H9 (cell line): ENCODE measurements around the gene MEG3. TPM values are rescaled to one million over a fixed set of nuclear protein-coding genes. Genes with fewer than 3 reads are reported as not detected.

ENCODE experiments used
- DNase-seq: peaks from one replicate; pipeline ENCODE4 v3.0.0-alpha.2; 2017
- H2AFZ ChIP-seq: one replicate; pipeline ENCODE4 v1.6.1; 2013; ENCODE audit warnings: mild to moderate bottlenecking, low read length, control low read depth, moderate library complexity
- H2AK5ac ChIP-seq: 2 replicates; pipeline ENCODE4 v1.6.1; 2013; ENCODE audit warnings: low read length, control low read depth, mixed read lengths; ENCODE audit not compliant: insufficient read length
- H2BK120ac ChIP-seq: one replicate; pipeline ENCODE4 v1.6.1; 2013; ENCODE audit warnings: low read depth, mild to moderate bottlenecking, low read length, control low read depth, inconsistent platforms; ENCODE audit not compliant: poor library complexity, severe bottlenecking
- H2BK12ac ChIP-seq: 2 replicates; pipeline ENCODE4 v1.6.1; 2013; ENCODE audit warnings: low read length, control low read depth, mixed read lengths, low read depth; ENCODE audit not compliant: insufficient read length
- H2BK15ac ChIP-seq: 2 replicates; pipeline ENCODE4 v1.6.1; 2013; ENCODE audit warnings: low read depth, low read length, control low read depth
- H2BK20ac ChIP-seq: one replicate; pipeline ENCODE4 v1.6.1; 2013; ENCODE audit warnings: low read depth, mild to moderate bottlenecking, low read length, control low read depth, inconsistent platforms; ENCODE audit not compliant: poor library complexity, severe bottlenecking
- H2BK5ac ChIP-seq: 2 replicates; pipeline ENCODE4 v1.6.1; 2013; ENCODE audit warnings: low read length, control low read depth, mixed read lengths; ENCODE audit not compliant: insufficient read length
- H3K14ac ChIP-seq: 2 replicates; pipeline ENCODE4 v1.6.1; 2013; ENCODE audit warnings: low read length, control low read depth; ENCODE audit not compliant: insufficient read depth
- H3K18ac ChIP-seq: 2 replicates; pipeline ENCODE4 v1.6.1; 2013; ENCODE audit warnings: low read depth, mild to moderate bottlenecking, mixed read lengths, low read length, control low read depth; ENCODE audit not compliant: insufficient read length
- H3K23ac ChIP-seq: 2 replicates; pipeline ENCODE4 v1.6.1; 2013; ENCODE audit warnings: low read length, control low read depth, mixed read lengths, low read depth; ENCODE audit not compliant: insufficient read length
- H3K23me2 ChIP-seq: 2 replicates; pipeline ENCODE4 v1.6.1; 2013; ENCODE audit warnings: low read depth, mild to moderate bottlenecking, mixed read lengths, low read length, control low read depth; ENCODE audit not compliant: insufficient read length, poor library complexity, severe bottlenecking
- H3K27ac ChIP-seq: 2 replicates; pipeline ENCODE4 v1.5.1; 2013; ENCODE audit warnings: low read length, control low read depth, mixed read lengths, low read depth; ENCODE audit not compliant: insufficient read length
- H3K27me3 ChIP-seq: 2 replicates; pipeline ENCODE4 v1.6.1; 2013; ENCODE audit warnings: low read length, control low read depth, inconsistent platforms; ENCODE audit not compliant: insufficient read depth
- H3K4ac ChIP-seq: 2 replicates; pipeline ENCODE4 v1.6.1; 2013; ENCODE audit warnings: low read depth, mild to moderate bottlenecking, control low read depth, inconsistent platforms, low read length, moderate library complexity
- H3K4me1 ChIP-seq: 2 replicates; pipeline ENCODE4 v1.6.1; 2013; ENCODE audit warnings: low read length, control low read depth, inconsistent platforms; ENCODE audit not compliant: insufficient read depth
- H3K4me2 ChIP-seq: 2 replicates; pipeline ENCODE4 v1.6.1; 2013; ENCODE audit warnings: low read length, control low read depth, mixed read lengths; ENCODE audit not compliant: insufficient read length, insufficient read depth
- H3K56ac ChIP-seq: 2 replicates; pipeline ENCODE4 v1.6.1; 2013; ENCODE audit warnings: low read depth, mild to moderate bottlenecking, mixed read lengths, low read length, control low read depth; ENCODE audit not compliant: insufficient read length
- H3K79me1 ChIP-seq: 2 replicates; pipeline ENCODE4 v1.6.1; 2013; ENCODE audit warnings: low read depth, mild to moderate bottlenecking, moderate library complexity, low read length, control low read depth, inconsistent platforms; ENCODE audit not compliant: insufficient read depth, poor library complexity, severe bottlenecking
- H3K79me2 ChIP-seq: 2 replicates; pipeline ENCODE4 v1.6.1; 2013; ENCODE audit warnings: low read length, control low read depth, inconsistent platforms; ENCODE audit not compliant: insufficient read depth
- H3K9ac ChIP-seq: 2 replicates; pipeline ENCODE4 v1.6.1; 2013; ENCODE audit warnings: low read length, control low read depth, mixed read lengths; ENCODE audit not compliant: insufficient read length; ENCODE audit errors: extremely low read depth
- H3K9me3 ChIP-seq: one replicate; pipeline ENCODE4 v1.6.1; 2013; ENCODE audit warnings: low read depth, low read length, inconsistent platforms; ENCODE audit not compliant: control insufficient read depth
- H3T11ph ChIP-seq: one replicate; pipeline ENCODE4 v1.6.1; 2013; ENCODE audit warnings: mild to moderate bottlenecking, low read length, control low read depth, inconsistent platforms
- H4K20me1 ChIP-seq: one replicate; pipeline ENCODE4 v1.6.1; 2013; ENCODE audit not compliant: control insufficient read depth, insufficient read length, insufficient read depth
- H4K5ac ChIP-seq: 2 replicates; pipeline ENCODE4 v1.6.1; 2013; ENCODE audit warnings: low read depth, mild to moderate bottlenecking, mixed read lengths, low read length, control low read depth; ENCODE audit not compliant: insufficient read length
- H4K8ac ChIP-seq: replicated peaks from 2 replicates; pipeline ENCODE4 v1.6.1; 2013; ENCODE audit warnings: low read length, control low read depth, mixed read lengths, low read depth; ENCODE audit not compliant: insufficient read length
- H4K91ac ChIP-seq: 2 replicates; pipeline ENCODE4 v1.6.1; 2013; ENCODE audit warnings: low read depth, mild to moderate bottlenecking, moderate library complexity, mixed read lengths, low read length, control low read depth; ENCODE audit not compliant: insufficient read length
- H3K27ac Mint-ChIP-seq, 3 experiments: 2 replicates in 2 of 3; 3 replicates in 1 of 3; pipeline ENCODE4 v1.8.0; 2020 to 2021; ENCODE audit warnings: mixed read lengths in 3 of 3, mild to moderate bottlenecking in 1 of 3, moderate library complexity in 1 of 3
- H3K27me3 Mint-ChIP-seq: 2 replicates; pipeline ENCODE4 v1.8.0; 2021; ENCODE audit warnings: low read depth, mild to moderate bottlenecking, moderate library complexity, mixed read lengths
- H3K36me3 Mint-ChIP-seq, 3 experiments: 2 replicates in 2 of 3; 3 replicates in 1 of 3; pipeline ENCODE4 v1.8.0; 2020 to 2021; ENCODE audit warnings: low read depth in 3 of 3, mixed read lengths in 3 of 3; ENCODE audit not compliant: insufficient read depth in 1 of 3
- H3K4me1 Mint-ChIP-seq, 2 experiments: 2 replicates each; pipeline ENCODE4 v1.8.0; 2020; ENCODE audit warnings: mixed read lengths in 2 of 2
- H3K4me3 Mint-ChIP-seq, 2 experiments: 2 replicates in 1 of 2; 3 replicates in 1 of 2; pipeline ENCODE4 v1.8.0; 2020 to 2021; ENCODE audit warnings: mild to moderate bottlenecking in 2 of 2, mixed read lengths in 2 of 2, moderate library complexity in 1 of 2
- H3K9me3 Mint-ChIP-seq, 2 experiments: 2 replicates in 1 of 2; 3 replicates in 1 of 2; pipeline ENCODE4 v1.8.0; 2020; ENCODE audit warnings: mild to moderate bottlenecking in 2 of 2, mixed read lengths in 2 of 2, moderate library complexity in 1 of 2
- WGBS: extraction: QIAGEN DNeasy Blood & Tissue Kit; methylation state at CpG from one replicate; pipeline ENCODE4 v1.1.7; 2013; ENCODE audit warnings: missing lambda C conversion rate, low lambda C conversion rate, mixed read lengths; ENCODE audit not compliant: insufficient read length; ENCODE audit errors: extremely low coverage; 5-methylcytosine and 5-hydroxymethylcytosine counted together
- microRNA-seq: library from miRNA; unstranded; fragments of <30 nt; microRNA quantifications from one replicate; pipeline ENCODE4, GENCODE V29; 2020; ENCODE audit warnings: borderline microRNAs expressed
- total RNA-seq: library from RNA; stranded (reverse); gene quantifications from 2 replicates; pipeline ENCODE4 v1.2.1, GENCODE V29; 2021
- TF ChIP-seq, protein P1 (sequence below): fragments of 200-600 bp; sonication (generic); conservative IDR thresholded peaks from 3 replicates; pipeline ENCODE4 v1.8.0; 2021; ENCODE audit warnings: antibody characterized with exemption, mild to moderate bottlenecking

MEG3 gene
- total RNA-seq, 1 experiment from 2014 or later, result 0.52 TPM

DNA sequence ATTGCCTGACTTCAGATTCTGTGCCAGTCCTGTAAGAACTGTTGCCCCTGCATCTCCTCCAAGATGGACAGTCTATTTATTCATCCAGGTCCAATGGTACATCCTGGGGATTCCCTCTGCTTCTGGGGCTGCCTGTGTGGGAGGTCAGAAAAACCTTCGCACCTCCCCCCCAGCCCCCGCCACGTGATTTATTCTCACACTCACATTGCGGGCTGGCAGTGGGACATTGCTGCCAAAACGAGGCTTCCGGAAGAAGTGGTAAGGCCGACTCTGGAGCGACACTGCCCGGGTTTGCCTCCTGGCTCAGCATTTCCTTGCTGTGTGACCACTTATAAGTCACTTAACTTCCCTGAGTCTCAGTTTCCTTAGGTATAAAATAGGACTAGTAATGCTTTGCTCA, 83.5 kb downstream of the MEG3 start:
- H3K27me3 Mint-ChIP-seq, result peaks cover 39% of the 10 kb centered on the region
- H3K4me1 ChIP-seq, result no peaks in the 10 kb centered on the region
- no peak overlapping the region for H4K91ac ChIP-seq
- no peak overlapping the region for H2BK12ac ChIP-seq
- no peak overlapping the region for H2AFZ ChIP-seq
- TF ChIP-seq, protein P1, sequence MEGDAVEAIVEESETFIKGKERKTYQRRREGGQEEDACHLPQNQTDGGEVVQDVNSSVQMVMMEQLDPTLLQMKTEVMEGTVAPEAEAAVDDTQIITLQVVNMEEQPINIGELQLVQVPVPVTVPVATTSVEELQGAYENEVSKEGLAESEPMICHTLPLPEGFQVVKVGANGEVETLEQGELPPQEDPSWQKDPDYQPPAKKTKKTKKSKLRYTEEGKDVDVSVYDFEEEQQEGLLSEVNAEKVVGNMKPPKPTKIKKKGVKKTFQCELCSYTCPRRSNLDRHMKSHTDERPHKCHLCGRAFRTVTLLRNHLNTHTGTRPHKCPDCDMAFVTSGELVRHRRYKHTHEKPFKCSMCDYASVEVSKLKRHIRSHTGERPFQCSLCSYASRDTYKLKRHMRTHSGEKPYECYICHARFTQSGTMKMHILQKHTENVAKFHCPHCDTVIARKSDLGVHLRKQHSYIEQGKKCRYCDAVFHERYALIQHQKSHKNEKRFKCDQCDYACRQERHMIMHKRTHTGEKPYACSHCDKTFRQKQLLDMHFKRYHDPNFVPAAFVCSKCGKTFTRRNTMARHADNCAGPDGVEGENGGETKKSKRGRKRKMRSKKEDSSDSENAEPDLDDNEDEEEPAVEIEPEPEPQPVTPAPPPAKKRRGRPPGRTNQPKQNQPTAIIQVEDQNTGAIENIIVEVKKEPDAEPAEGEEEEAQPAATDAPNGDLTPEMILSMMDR, result no peak
- no peak for DNase-seq
- H3K56ac ChIP-seq, result no peak overlapping the region
- H3K4me2 ChIP-seq, result no peak overlapping the region
- no peaks in the 10 kb centered on the region for H4K20me1 ChIP-seq
- H3K9ac ChIP-seq, result no peak overlapping the region
- H2BK5ac ChIP-seq, result no peak overlapping the region
- H3K79me1 ChIP-seq, result no peaks in the 10 kb centered on the region
- H3K9me3 ChIP-seq, result no peaks in the 10 kb centered on the region
- H2BK15ac ChIP-seq, result no peak overlapping the region
- H2BK20ac ChIP-seq, result no peak overlapping the region
- H3K18ac ChIP-seq, result no peak overlapping the region
- peaks cover 0 to 3% of the 10 kb centered on the region in 2 experiments; a peak in 2 of 5 replicates for H3K9me3 Mint-ChIP-seq
- H3K4me1 Mint-ChIP-seq, result peaks cover 8 to 13% of the 10 kb centered on the region in 2 experiments
- no peak overlapping the region for H2AK5ac ChIP-seq
- H4K8ac ChIP-seq, result no peak overlapping the region
- no peak overlapping the region for H3K27ac Mint-ChIP-seq
- no peaks in the 10 kb centered on the region for H3K79me2 ChIP-seq
- no peak overlapping the region for H3K4me3 Mint-ChIP-seq
- no peak overlapping the region for H3K23ac ChIP-seq
- no peaks in the 10 kb centered on the region for H3K23me2 ChIP-seq
- no CpG with 5 or more reads among the region's 9 CpGs for WGBS
- no peaks in the 10 kb centered on the region; a peak in 1 of 7 replicates for H3K36me3 Mint-ChIP-seq
- H3T11ph ChIP-seq, result no peak overlapping the region
- H3K27ac ChIP-seq, result no peak overlapping the region
- no peak overlapping the region for H3K4ac ChIP-seq
- H3K14ac ChIP-seq, result no peak overlapping the region
- H2BK120ac ChIP-seq, result no peak overlapping the region
- H3K27me3 ChIP-seq, result peaks cover 6% of the 10 kb centered on the region; the same call in 1 of the 2 replicates
- no peak overlapping the region for H4K5ac ChIP-seq

Small RNA genes within 50 kb of the gene (microRNA-seq; reads per million reads assigned to microRNA genes)
- gene MIR127 (not detected), gene MIR136 (not detected), gene MIR2392 (not detected), gene MIR337 (not detected), gene MIR431 (not detected), gene MIR432 (not detected), gene MIR433 (not detected), gene MIR493 (0.46 reads per million), gene MIR665 (not detected)

Other genes with a start within 250 kb of the MEG3 start
- 2.6 and 2.7 TPM in 2 replicates for gene BEGAIN, start 238.7 kb upstream of the MEG3 start, total RNA-seq
- gene DLK1, start 99.2 kb upstream of the MEG3 start, total RNA-seq, result 2.8 and 3.2 TPM in 2 replicates
- gene RTL1, start 77.6 kb downstream of the MEG3 start, total RNA-seq, result not detected in 2 replicates